GM20000 (cell line): ENCODE measurements around the gene SLIT3.

Source experiments
- DNase-seq: peaks from one replicate; pipeline ENCODE4 v3.0.0; 2012; ENCODE audit warnings: low spot score
- CTCF ChIP-seq: IDR thresholded peaks from 2 replicates; pipeline ENCODE4 v1.5.1; 2012; ENCODE audit warnings: mild to moderate bottlenecking, control low read depth; ENCODE audit errors: extremely low read depth, missing control alignments

The SLIT3 gene

GRCh38 chr5:168720575-168720974 lies 580.4 kb downstream of the SLIT3 start:
- DNase-seq = no peak
- TF ChIP-seq CTCF = no peak

GRCh38 chr5:168714046-168714445 lies 586.9 kb downstream of the SLIT3 start:
- DNase-seq = no peak
- TF ChIP-seq CTCF = no peak

- TF ChIP-seq CTCF = no peak
- no peak for DNase-seq
Measured at GRCh38 chr5:168713051-168713450, 587.9 kb downstream of the SLIT3 start.

- no peak for TF ChIP-seq CTCF
- DNase-seq = no peak
Measured at GRCh38 chr5:168712280-168712924, 588.5 kb downstream of the SLIT3 start.

- no peak for TF ChIP-seq CTCF
- no peak for DNase-seq
Measured at GRCh38 chr5:168710706-168711105, 590.2 kb downstream of the SLIT3 start.

GRCh38 chr5:168707716-168708695 lies 592.9 kb downstream of the SLIT3 start:
- no peak for DNase-seq
- no peak for TF ChIP-seq CTCF

GRCh38 chr5:168706655-168707069 lies 594.3 kb downstream of the SLIT3 start:
- DNase-seq = no peak
- no peak for TF ChIP-seq CTCF
